Gastroesophageal sphincter (tissue), 4 donors: ENCODE data around the gene SLC4A11. TPM values are rescaled to one million over a fixed set of nuclear protein-coding genes. Genes with fewer than 3 reads are reported as not detected.

Experiments used
- ATAC-seq: fragments of 150-250 bp; one replicate; pipeline ENCODE4 v1.9.1; 2016; ENCODE audit warnings: mild to moderate bottlenecking, moderate library complexity
- H3K27ac ChIP-seq, 4 donors: fragments of 200-600 bp; sonication (generic) in 3 of 4; 1 replicate in 3 of 4; 2 replicates in 1 of 4; pipeline ENCODE4 v1.5.1; 2016 to 2019
- H3K27me3 ChIP-seq: fragments of 200-600 bp; sonication (generic); one replicate; pipeline ENCODE4 v1.5.1; 2019
- H3K36me3 ChIP-seq, 2 donors: fragments of 200-600 bp; sonication (generic); one replicate each; pipeline ENCODE4 v1.5.1; 2019; ENCODE audit warnings: control low read depth in 1 of 2
- H3K4me1 ChIP-seq, 3 donors: fragments of 200-600 bp; sonication (generic); 1 replicate in 2 of 3; 2 replicates in 1 of 3; pipeline ENCODE4 v1.5.1; 2016 to 2019; ENCODE audit warnings: control low read depth in 2 of 3
- H3K4me3 ChIP-seq, 2 donors: fragments of 200-600 bp; sonication (generic); one replicate each; pipeline ENCODE4 v1.5.1; 2019; ENCODE audit warnings: mild to moderate bottlenecking in 1 of 2, moderate library complexity in 1 of 2
- H3K9me3 ChIP-seq, 3 donors: fragments of 200-600 bp; sonication (generic); one replicate each; pipeline ENCODE4 v1.5.1; 2017 to 2019; ENCODE audit warnings: control low read depth in 2 of 3
- EP300 ChIP-seq: sonication (generic); formaldehyde crosslinking; IDR thresholded peaks from one replicate; pipeline ENCODE4 v1.6.1; 2017; ENCODE audit warnings: antibody characterized with exemption, mild to moderate bottlenecking
- POLR2A ChIP-seq, 2 donors: fragments of 450-650 bp; IDR thresholded peaks; one replicate each; pipeline ENCODE4 v1.6.1; 2017; ENCODE audit warnings: antibody characterized with exemption in 2 of 2, mild to moderate bottlenecking in 2 of 2, moderate library complexity in 1 of 2
- POLR2AphosphoS5 ChIP-seq: sonication (generic); formaldehyde crosslinking; IDR thresholded peaks from one replicate; pipeline ENCODE4 v1.6.1; 2017; ENCODE audit warnings: antibody characterized with exemption
- WGBS, 2 donors: methylation state at CpG; one replicate each; pipeline ENCODE4 v1.1.5; 2018; ENCODE audit warnings: low coverage in 1 of 2; 5-methylcytosine and 5-hydroxymethylcytosine counted together
- total RNA-seq, 4 donors: library from RNA; depleted of rRNA; stranded (reverse); fragments of >200 nt; gene quantifications; one replicate each; pipeline ENCODE4 v1.1.0, GENCODE V29; 2016
- TF ChIP-seq, protein P1 (sequence below), 4 experiments: fragments of 200-600 bp in 2 of 4; fragments of 450-650 bp in 2 of 4; sonication (generic) in 1 of 4; IDR thresholded peaks; one replicate each; pipeline ENCODE4 v1.5.1; 2017 to 2019; ENCODE audit warnings: antibody characterized with exemption in 4 of 4, mild to moderate bottlenecking in 2 of 4, moderate library complexity in 2 of 4

Gene SLC4A11
- total RNA-seq, 4 donors from 2014 or later, result 0.31 to 3.3 (median 0.62) TPM; not detected in 1

GRCh38 chr20:3224681-3225421 lies 14.1 kb downstream of the SLC4A11 start:
- Histone ChIP-seq H3K9me3 (no peaks in the 10 kb centered on the region), H3K27ac (no peak overlapping the region), H3K27me3 (no peaks in the 10 kb centered on the region), H3K4me1 (no peaks in the 10 kb centered on the region), H3K4me3 (no peak overlapping the region), H3K36me3 (peaks cover 0 to 62% of the 10 kb centered on the region in 2 donors)
- TF ChIP-seq POLR2AphosphoS5 (no peak), POLR2A (IDR thresholded peaks at IDR 0.05) (no peak), EP300 (no peak)
- TF ChIP-seq, protein P1, sequence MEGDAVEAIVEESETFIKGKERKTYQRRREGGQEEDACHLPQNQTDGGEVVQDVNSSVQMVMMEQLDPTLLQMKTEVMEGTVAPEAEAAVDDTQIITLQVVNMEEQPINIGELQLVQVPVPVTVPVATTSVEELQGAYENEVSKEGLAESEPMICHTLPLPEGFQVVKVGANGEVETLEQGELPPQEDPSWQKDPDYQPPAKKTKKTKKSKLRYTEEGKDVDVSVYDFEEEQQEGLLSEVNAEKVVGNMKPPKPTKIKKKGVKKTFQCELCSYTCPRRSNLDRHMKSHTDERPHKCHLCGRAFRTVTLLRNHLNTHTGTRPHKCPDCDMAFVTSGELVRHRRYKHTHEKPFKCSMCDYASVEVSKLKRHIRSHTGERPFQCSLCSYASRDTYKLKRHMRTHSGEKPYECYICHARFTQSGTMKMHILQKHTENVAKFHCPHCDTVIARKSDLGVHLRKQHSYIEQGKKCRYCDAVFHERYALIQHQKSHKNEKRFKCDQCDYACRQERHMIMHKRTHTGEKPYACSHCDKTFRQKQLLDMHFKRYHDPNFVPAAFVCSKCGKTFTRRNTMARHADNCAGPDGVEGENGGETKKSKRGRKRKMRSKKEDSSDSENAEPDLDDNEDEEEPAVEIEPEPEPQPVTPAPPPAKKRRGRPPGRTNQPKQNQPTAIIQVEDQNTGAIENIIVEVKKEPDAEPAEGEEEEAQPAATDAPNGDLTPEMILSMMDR (IDR thresholded peaks at IDR 0.05), result no peak
- WGBS, 2 donors, result 40 to 100% methylated on average over 1 of the region's 8 CpGs
- ATAC-seq, result no peak

DNA sequence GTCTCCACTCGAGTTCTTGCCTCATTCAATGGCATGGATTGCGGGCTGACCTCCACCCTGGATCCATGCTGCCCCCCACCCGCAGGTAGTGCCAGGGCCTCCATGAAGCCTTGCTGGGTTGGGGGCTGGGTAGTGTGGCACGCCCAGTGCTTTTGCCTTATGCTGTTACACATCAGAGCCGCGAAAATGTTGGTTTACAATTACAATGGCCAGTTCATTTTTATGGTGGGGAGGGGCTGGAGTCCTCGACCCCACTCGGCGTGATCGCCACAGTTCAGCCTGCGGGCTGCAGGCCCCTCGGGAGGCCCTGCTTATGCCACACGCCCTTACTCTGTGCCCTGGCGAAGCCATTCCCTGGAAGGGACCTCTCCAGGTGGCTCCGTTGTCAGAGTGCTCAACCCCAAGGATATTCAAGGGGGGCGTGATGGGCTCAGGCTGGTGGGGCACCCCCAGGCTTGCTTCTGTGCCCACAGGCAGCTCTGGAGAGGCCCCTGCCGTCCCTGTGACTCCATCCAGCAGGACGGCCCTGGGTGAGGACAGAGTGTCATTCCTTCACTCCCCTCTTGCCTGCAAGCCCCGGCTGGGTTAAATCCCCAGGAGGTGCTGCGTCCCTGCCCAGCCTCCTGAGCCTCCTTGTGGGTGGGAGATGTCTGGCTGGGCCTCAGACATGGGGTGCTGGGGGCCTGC lies 14.9 kb downstream of the SLC4A11 start:
- no peak overlapping the region for H3K4me3 ChIP-seq
- peaks cover 0 to 69% of the 10 kb centered on the region in 2 donors for H3K36me3 ChIP-seq
- H3K9me3 ChIP-seq, result no peaks in the 10 kb centered on the region
- TF ChIP-seq POLR2AphosphoS5 (no peak), EP300 (no peak), POLR2A (IDR thresholded peaks at IDR 0.05) (no peak)
- TF ChIP-seq, protein P1 (IDR thresholded peaks at IDR 0.05), result no peak
- no peaks in the 10 kb centered on the region for H3K4me1 ChIP-seq
- H3K27me3 ChIP-seq, result no peaks in the 10 kb centered on the region
- H3K27ac ChIP-seq, result no peak overlapping the region
- no peak for ATAC-seq
- 100% methylated on average over 2 of the region's 20 CpGs; no CpG with 5 or more reads in 1 of the 2 donors for WGBS, 2 donors

DNA sequence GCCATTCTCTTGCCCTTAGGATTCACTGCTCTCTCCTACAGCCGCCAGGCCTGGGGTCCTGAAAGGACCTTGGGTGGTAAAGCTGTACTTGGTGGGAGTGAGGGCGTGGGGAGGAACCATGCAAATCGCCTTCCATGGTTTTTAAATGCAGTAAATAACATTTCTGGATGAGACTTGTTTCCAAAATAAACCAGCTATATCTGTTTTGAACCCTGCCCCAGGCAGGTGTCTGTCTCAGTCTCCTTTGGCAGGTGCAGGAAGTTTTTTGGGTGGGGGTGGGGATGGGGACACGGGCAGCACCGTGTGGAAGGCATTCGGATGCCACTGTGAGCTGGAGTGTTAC lies 15.4 kb downstream of the SLC4A11 start:
- Histone ChIP-seq H3K4me3 (no peak overlapping the region), H3K27ac (no peak overlapping the region), H3K27me3 (no peaks in the 10 kb centered on the region), H3K9me3 (no peaks in the 10 kb centered on the region), H3K4me1 (peaks cover 0 to 2% (median under 1%) of the 10 kb centered on the region in 3 donors), H3K36me3 (peaks cover 0 to 69% of the 10 kb centered on the region in 2 donors)
- ATAC-seq, result no peak
- 90% methylated on average over 3 of the region's 6 CpGs; no CpG with 5 or more reads in 1 of the 2 donors for WGBS, 2 donors
- TF ChIP-seq, protein P1 (IDR thresholded peaks at IDR 0.05), result no peak
- TF ChIP-seq EP300 (no peak), POLR2AphosphoS5 (no peak), POLR2A (IDR thresholded peaks at IDR 0.05) (no peak)

- WGBS, 2 donors, result 47% methylated on average over 3 of the region's 25 CpGs; no CpG with 5 or more reads in 1 of the 2 donors
- Histone ChIP-seq H3K4me1 (peaks cover 0 to 8% (median 6%) of the 10 kb centered on the region in 3 donors), H3K4me3 (no peak overlapping the region), H3K36me3 (peaks cover 0 to 72% of the 10 kb centered on the region in 2 donors), H3K27me3 (no peaks in the 10 kb centered on the region), H3K9me3 (no peaks in the 10 kb centered on the region), H3K27ac (no peak overlapping the region)
- ATAC-seq, result no peak
- TF ChIP-seq POLR2A (IDR thresholded peaks at IDR 0.05) (no peak), POLR2AphosphoS5 (no peak), EP300 (no peak)
- TF ChIP-seq, protein P1 (IDR thresholded peaks at IDR 0.05), result no peak
These were observed 16.1 kb downstream of the SLC4A11 start for GRCh38 chr20:3222635-3223600.
